Esophagus muscularis mucosa (tissue), 4 donors: ENCODE results near the gene TMEM94. TPM values are rescaled to one million over a fixed set of nuclear protein-coding genes. Genes with fewer than 3 reads are reported as not detected.

Experiments
- DNase-seq: peaks from one replicate; pipeline ENCODE4 v3.0.0-alpha.2; 2017; ENCODE audit errors: extremely low spot score
- H3K27ac ChIP-seq, 4 donors: fragments of 200-600 bp; sonication (generic); replicated peaks in 1 of 4; 1 replicate in 3 of 4; 2 replicates in 1 of 4; pipeline ENCODE4 v1.5.1; 2016 to 2019; ENCODE audit warnings: mild to moderate bottlenecking in 1 of 4
- H3K27me3 ChIP-seq, 4 donors: fragments of 200-600 bp; sonication (generic); one replicate each; pipeline versions ENCODE4 v1.5.1 to v1.6.0; 2016 to 2019
- H3K36me3 ChIP-seq, 4 donors: fragments of 200-600 bp; sonication (generic); one replicate each; pipeline ENCODE4 v1.5.1; 2016 to 2019
- H3K4me1 ChIP-seq, 4 donors: fragments of 200-600 bp; sonication (generic); one replicate each; pipeline ENCODE4 v1.5.1; 2016 to 2019
- H3K4me3 ChIP-seq, 4 donors: fragments of 200-600 bp; sonication (generic); 1 replicate in 2 of 4; 2 replicates in 2 of 4; pipeline ENCODE4 v1.5.1; 2016 to 2019; ENCODE audit warnings: mild to moderate bottlenecking in 4 of 4, moderate library complexity in 1 of 4
- H3K9me3 ChIP-seq, 4 donors: fragments of 200-600 bp; sonication (generic); 1 replicate in 3 of 4; 2 replicates in 1 of 4; pipeline ENCODE4 v1.5.1; 2016 to 2019
- CTCF ChIP-seq, 3 experiments: fragments of 200-600 bp in 2 of 3; fragments of 450-650 bp in 1 of 3; sonication (generic) in 2 of 3; IDR thresholded peaks; one replicate each; pipeline ENCODE4 v1.5.1; 2017 to 2019; ENCODE audit warnings: antibody characterized with exemption in 3 of 3, mild to moderate bottlenecking in 2 of 3, moderate library complexity in 1 of 3
- EP300 ChIP-seq: sonication (generic); formaldehyde crosslinking; IDR thresholded peaks from one replicate; pipeline ENCODE4 v1.6.1; 2017; ENCODE audit warnings: antibody characterized with exemption
- POLR2A ChIP-seq: fragments of 450-650 bp; IDR thresholded peaks from one replicate; pipeline ENCODE4 v1.6.1; 2017; ENCODE audit warnings: antibody characterized with exemption, moderate library complexity, mild to moderate bottlenecking, low read depth
- POLR2AphosphoS5 ChIP-seq, 2 donors: sonication (generic); formaldehyde crosslinking; IDR thresholded peaks; one replicate each; pipeline ENCODE4 v1.6.1; 2017; ENCODE audit warnings: antibody characterized with exemption in 2 of 2
- WGBS: methylation state at CpG from one replicate; pipeline ENCODE4 v1.1.5; 2018; 5-methylcytosine and 5-hydroxymethylcytosine counted together
- intact Hi-C: fragments of 100-400 bp; cut with DNase I; formaldehyde crosslinking; loops from one replicate; pipeline ENCODE4 v1.15.1; 2023
- total RNA-seq, 4 donors: library from RNA; depleted of rRNA; stranded (reverse); fragments of >200 nt; gene quantifications; one replicate each; pipeline versions ENCODE4 v1.1.0 to v1.2.1, GENCODE V29; 2016

TMEM94 gene
- total RNA-seq, 4 donors from 2014 or later, result 35.3 to 71.4 (median 46.3) TPM

- no peaks in the 10 kb centered on the region for H3K9me3 ChIP-seq
- intact Hi-C loops, result no loop called here
- 58% methylated on average over 4 of the region's 5 CpGs for WGBS
- peaks cover 49 to 83% (median 78%) of the 10 kb centered on the region in 4 donors for H3K4me1 ChIP-seq
- H3K27ac ChIP-seq, result peak overlapping the region in 2 of 4 donors; percentile 36 to 54
- no peak overlapping the region for H3K4me3 ChIP-seq
- H3K27me3 ChIP-seq, result no peaks in the 10 kb centered on the region
- peaks cover 9 to 41% (median 22%) of the 10 kb centered on the region in 4 donors for H3K36me3 ChIP-seq
- no peak for DNase-seq
- TF ChIP-seq EP300, result no peak
- no peak for TF ChIP-seq POLR2A
- no peak for TF ChIP-seq CTCF (IDR thresholded peaks at IDR 0.05)
- no peak for TF ChIP-seq POLR2AphosphoS5 (IDR thresholded peaks at IDR 0.05)
Measured at GRCh38 chr17:75486951-75487350, 30.5 kb downstream of the TMEM94 start.

- TF ChIP-seq POLR2AphosphoS5 (IDR thresholded peaks at IDR 0.05) (no peak), CTCF (IDR thresholded peaks at IDR 0.05) (no peak), POLR2A (no peak), EP300 (no peak)
- no peak overlapping the region for H3K4me3 ChIP-seq
- intact Hi-C loops, result no loop called here
- no peaks in the 10 kb centered on the region for H3K27me3 ChIP-seq
- WGBS, result 72% methylated on average over 9 of the region's 12 CpGs
- no peak for DNase-seq
- peak overlapping the region in 2 of 4 donors; percentile 36 to 54 for H3K27ac ChIP-seq
- H3K9me3 ChIP-seq, result no peaks in the 10 kb centered on the region
- H3K4me1 ChIP-seq, result peaks cover 49 to 78% (median 72%) of the 10 kb centered on the region in 4 donors
- peaks cover 10 to 47% (median 27%) of the 10 kb centered on the region in 4 donors for H3K36me3 ChIP-seq
Measured at GRCh38 chr17:75487351-75488070, 31.1 kb downstream of the TMEM94 start.

- DNase-seq, result no peak
- TF ChIP-seq CTCF (IDR thresholded peaks at IDR 0.05) (no peak), POLR2A (no peak), EP300 (no peak), POLR2AphosphoS5 (IDR thresholded peaks at IDR 0.05) (no peak)
- no peak overlapping the region for H3K4me3 ChIP-seq
- H3K4me1 ChIP-seq, result peaks cover 45 to 64% (median 61%) of the 10 kb centered on the region in 4 donors
- 84% methylated on average over 8 of the region's 24 CpGs for WGBS
- H3K36me3 ChIP-seq, result peaks cover 21 to 61% (median 41%) of the 10 kb centered on the region in 4 donors
- no peaks in the 10 kb centered on the region for H3K9me3 ChIP-seq
- no peak overlapping the region for H3K27ac ChIP-seq
- no peaks in the 10 kb centered on the region for H3K27me3 ChIP-seq
- intact Hi-C loops, result no loop called here
Measured at GRCh38 chr17:75488693-75489510, 32.5 kb downstream of the TMEM94 start.

GRCh38 chr17:75489511-75489955 lies 33.1 kb downstream of the TMEM94 start:
- no peak for DNase-seq
- peaks cover 22 to 67% (median 47%) of the 10 kb centered on the region in 4 donors for H3K36me3 ChIP-seq
- H3K4me3 ChIP-seq, result no peak overlapping the region
- peaks cover 45 to 62% (median 61%) of the 10 kb centered on the region in 4 donors for H3K4me1 ChIP-seq
- 81% methylated on average over 6 of the region's 14 CpGs for whole genome bisulfite sequencing
- intact Hi-C loops, result no loop called here
- TF ChIP-seq CTCF (IDR thresholded peaks at IDR 0.05) (no peak), EP300 (no peak), POLR2A (no peak), POLR2AphosphoS5 (IDR thresholded peaks at IDR 0.05) (no peak)
- H3K27me3 ChIP-seq, result no peaks in the 10 kb centered on the region
- no peaks in the 10 kb centered on the region for H3K9me3 ChIP-seq
- H3K27ac ChIP-seq, result peak overlapping the region in 1 of 4 donors; percentile 70
